ENCODE results near the gene KCNF1. TPM values are rescaled to one million over a fixed set of nuclear protein-coding genes. Genes with fewer than 3 reads are reported as not detected.

KCNF1 gene
- total RNA-seq, 1 donor from 2014 or later = 0.30 TPM

GRCh38 chr2:10880586-10881321 is 31.0 kb upstream of the KCNF1 start:
- Histone ChIP-seq H3K27ac (replicated peaks) (no peak overlapping the region), H3K4me3 (no peak overlapping the region), H3K27me3 (ENCODE audit: low read depth) (no peaks in the 10 kb centered on the region), H3K9me3 (replicated peaks) (no peaks in the 10 kb centered on the region), H3K36me3 (peaks cover 3% of the 10 kb centered on the region), H3K4me1 (peaks cover 59% of the 10 kb centered on the region)
- no peak for TF ChIP-seq CTCF (IDR thresholded peaks at IDR 0.05; ENCODE audit: borderline replicate concordance)
- intact Hi-C loops (cut with micrococcal nuclease) = no loop called here
- no peak for DNase-seq

- no peaks in the 10 kb centered on the region for H3K9me3 ChIP-seq (replicated peaks)
- intact Hi-C loops (cut with micrococcal nuclease) = no loop called here
Measured at GRCh38 chr2:10882568-10882967, 29.2 kb upstream of the KCNF1 start.

GRCh38 chr2:10883066-10883465 is 28.7 kb upstream of the KCNF1 start:
- intact Hi-C loops (cut with micrococcal nuclease) = no loop called here
- no peak for DNase-seq
- TF ChIP-seq CTCF (IDR thresholded peaks at IDR 0.05; ENCODE audit: borderline replicate concordance) = no peak
- peaks cover 3% of the 10 kb centered on the region for H3K36me3 ChIP-seq
- no peak overlapping the region for H3K27ac ChIP-seq (replicated peaks)
- H3K9me3 ChIP-seq (replicated peaks) = no peaks in the 10 kb centered on the region
- H3K4me3 ChIP-seq = no peak overlapping the region
- no peaks in the 10 kb centered on the region for H3K27me3 ChIP-seq (ENCODE audit: low read depth)
- H3K4me1 ChIP-seq = peaks cover 37% of the 10 kb centered on the region

More at GRCh38 chr2:10882568-10882967, 29.2 kb upstream of the KCNF1 start:
- no peak for DNase-seq
- H3K27me3 ChIP-seq (ENCODE audit: low read depth) = no peaks in the 10 kb centered on the region
- no peak for TF ChIP-seq CTCF (IDR thresholded peaks at IDR 0.05; ENCODE audit: borderline replicate concordance)
- peaks cover 3% of the 10 kb centered on the region for H3K36me3 ChIP-seq
- H3K4me3 ChIP-seq = no peak overlapping the region
- peaks cover 42% of the 10 kb centered on the region for H3K4me1 ChIP-seq
- no peak overlapping the region for H3K27ac ChIP-seq (replicated peaks)

- Histone ChIP-seq H3K36me3 (peaks cover 3% of the 10 kb centered on the region), H3K27me3 (ENCODE audit: low read depth) (no peaks in the 10 kb centered on the region), H3K4me3 (no peak overlapping the region), H3K27ac (replicated peaks) (no peak overlapping the region), H3K4me1 (peaks cover 28% of the 10 kb centered on the region), H3K9me3 (replicated peaks) (no peaks in the 10 kb centered on the region)
- intact Hi-C loops (cut with micrococcal nuclease) = no loop called here
- DNase-seq = no peak
- TF ChIP-seq CTCF (IDR thresholded peaks at IDR 0.05; ENCODE audit: borderline replicate concordance) = no peak
Measured at GRCh38 chr2:10883801-10884478, 27.8 kb upstream of the KCNF1 start.

- H3K36me3 ChIP-seq = peaks cover 3% of the 10 kb centered on the region
- no peak overlapping the region for H3K27ac ChIP-seq (replicated peaks)
- no peak for DNase-seq
- H3K4me3 ChIP-seq = no peak overlapping the region
- no peaks in the 10 kb centered on the region for H3K27me3 ChIP-seq (ENCODE audit: low read depth)
- intact Hi-C loops (cut with micrococcal nuclease) = no loop called here
- no peaks in the 10 kb centered on the region for H3K9me3 ChIP-seq (replicated peaks)
- TF ChIP-seq CTCF (IDR thresholded peaks at IDR 0.05; ENCODE audit: borderline replicate concordance) = no peak
- peaks cover 25% of the 10 kb centered on the region for H3K4me1 ChIP-seq
Measured at GRCh38 chr2:10884574-10884975, 27.2 kb upstream of the KCNF1 start.
